Measurements from ENCODE around the gene CHN2.

DNA sequence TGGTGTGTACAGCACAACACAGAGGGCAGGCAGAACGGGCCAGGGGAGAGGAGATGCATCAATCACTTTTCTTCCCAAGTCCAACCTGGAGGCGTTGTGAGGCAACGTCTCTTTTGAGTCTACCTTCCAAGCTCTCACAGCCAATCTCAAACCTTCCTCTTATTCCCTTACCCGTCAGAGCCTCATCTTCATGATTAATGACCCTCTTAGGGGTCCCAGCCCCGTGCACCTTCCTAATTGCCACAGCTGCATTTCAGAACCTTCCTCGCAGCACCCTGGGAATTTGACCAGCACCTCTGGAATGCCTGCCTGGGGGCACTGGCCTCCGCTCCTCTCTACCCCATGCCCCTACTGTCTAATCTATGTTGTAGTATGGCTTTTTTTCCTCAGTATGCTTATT lies 199.7 kb downstream of the CHN2 start:
- TF ChIP-seq CTCF (IDR thresholded peaks at IDR 0.05; ENCODE audit: poor library complexity, severe bottlenecking) (no peak), TAF1 (IDR thresholded peaks at IDR 0.05; ENCODE audit: low read depth) (no peak), EZH2 (IDR thresholded peaks at IDR 0.05; ENCODE audit: borderline replicate concordance, insufficient read depth, low read length, poor library complexity, severe bottlenecking) (no peak), EP300 (conservative IDR thresholded peaks at IDR 0.05; ENCODE audit: poor library complexity, severe bottlenecking) (no peak), MXI1 (conservative IDR thresholded peaks at IDR 0.05; ENCODE audit: poor library complexity, severe bottlenecking) (no peak)
